ENCODE measurements around the gene ENTHD1.
"Not testable (repeated sequence)": the region's sequence is repeated elsewhere in the genome, so short reads cannot be mapped to it uniquely, and the experiment has no call there.

ENTHD1 gene

DNA sequence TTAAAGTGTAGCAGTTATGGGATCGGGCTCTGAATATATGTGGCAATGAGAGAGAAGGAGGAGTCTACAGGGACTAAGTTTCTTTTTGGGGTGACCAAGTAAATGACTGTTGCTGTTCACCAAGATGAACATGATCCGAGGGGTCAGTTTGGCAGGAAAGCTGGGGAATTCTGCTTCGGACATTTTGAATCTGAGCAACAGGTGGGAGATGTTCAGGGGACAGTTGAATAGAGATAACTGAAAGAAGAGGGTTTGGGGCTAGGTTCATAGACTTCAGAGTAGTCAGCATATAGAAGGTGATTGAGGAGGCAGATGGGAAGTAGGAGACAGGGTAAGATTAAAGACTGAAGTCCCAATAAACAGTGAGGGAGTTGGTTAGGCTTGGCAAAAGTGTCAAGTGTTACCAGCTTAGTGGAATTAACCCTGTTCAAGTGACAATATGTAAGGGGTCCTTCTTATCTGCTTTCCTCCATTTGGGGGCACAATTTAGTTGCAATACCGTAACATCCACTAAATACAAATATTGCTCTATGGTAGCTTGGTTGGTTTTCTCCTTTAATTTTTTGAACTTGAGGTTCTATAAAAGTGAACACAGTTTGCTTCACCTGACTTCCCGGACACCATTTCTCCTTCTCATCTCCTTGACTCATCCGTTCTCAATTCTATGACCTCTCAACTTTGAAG is 2.9 kb upstream of the ENTHD1 start:
- ATAC-seq (ENCODE audit: insufficient read depth, low read depth) (no peak), DNase-seq (no peak)
- H4K20me1 ChIP-seq (ENCODE audit: insufficient read depth, low read length), result no peaks in the 10 kb centered on the region
- no peak overlapping the region for H3K9ac ChIP-seq (ENCODE audit: low read depth, low read length)
- no peaks in the 10 kb centered on the region for H3K36me3 ChIP-seq (ENCODE audit: insufficient read depth, low read length)
- peaks cover 32% of the 10 kb centered on the region for H3K4me1 ChIP-seq (ENCODE audit: insufficient read depth, low read length)
- H3K4me3 ChIP-seq (ENCODE audit: low read depth in 1 of 2, low read length in 2 of 2), result no peak overlapping the region
- H3K27ac ChIP-seq (ENCODE audit: low read length), result no peak overlapping the region
- peaks cover 5% of the 10 kb centered on the region for H3K79me2 ChIP-seq (ENCODE audit: insufficient read depth, low read length)
- no peaks in the 10 kb centered on the region for H3K9me3 ChIP-seq (ENCODE audit: insufficient read depth, low read length, severe bottlenecking)
- no peaks in the 10 kb centered on the region for H3K27me3 ChIP-seq (ENCODE audit: insufficient read depth, low read length, poor library complexity)
- no peak overlapping the region for H3K4me2 ChIP-seq (ENCODE audit: insufficient read depth, low read length)
- H2AFZ ChIP-seq (ENCODE audit: low read depth, low read length), result no peak overlapping the region; the same call in 1 of the 2 replicates
- TF ChIP-seq EZH2 (IDR thresholded peaks at IDR 0.05; ENCODE audit: borderline replicate concordance, low read depth, low read length, severe bottlenecking), result no peak
- TF ChIP-seq, protein P1, sequence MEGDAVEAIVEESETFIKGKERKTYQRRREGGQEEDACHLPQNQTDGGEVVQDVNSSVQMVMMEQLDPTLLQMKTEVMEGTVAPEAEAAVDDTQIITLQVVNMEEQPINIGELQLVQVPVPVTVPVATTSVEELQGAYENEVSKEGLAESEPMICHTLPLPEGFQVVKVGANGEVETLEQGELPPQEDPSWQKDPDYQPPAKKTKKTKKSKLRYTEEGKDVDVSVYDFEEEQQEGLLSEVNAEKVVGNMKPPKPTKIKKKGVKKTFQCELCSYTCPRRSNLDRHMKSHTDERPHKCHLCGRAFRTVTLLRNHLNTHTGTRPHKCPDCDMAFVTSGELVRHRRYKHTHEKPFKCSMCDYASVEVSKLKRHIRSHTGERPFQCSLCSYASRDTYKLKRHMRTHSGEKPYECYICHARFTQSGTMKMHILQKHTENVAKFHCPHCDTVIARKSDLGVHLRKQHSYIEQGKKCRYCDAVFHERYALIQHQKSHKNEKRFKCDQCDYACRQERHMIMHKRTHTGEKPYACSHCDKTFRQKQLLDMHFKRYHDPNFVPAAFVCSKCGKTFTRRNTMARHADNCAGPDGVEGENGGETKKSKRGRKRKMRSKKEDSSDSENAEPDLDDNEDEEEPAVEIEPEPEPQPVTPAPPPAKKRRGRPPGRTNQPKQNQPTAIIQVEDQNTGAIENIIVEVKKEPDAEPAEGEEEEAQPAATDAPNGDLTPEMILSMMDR (IDR thresholded peaks at IDR 0.05; ENCODE audit: borderline replicate concordance, extremely low read depth, low read length, poor library complexity, severe bottlenecking), result peak; percentile 51

DNA sequence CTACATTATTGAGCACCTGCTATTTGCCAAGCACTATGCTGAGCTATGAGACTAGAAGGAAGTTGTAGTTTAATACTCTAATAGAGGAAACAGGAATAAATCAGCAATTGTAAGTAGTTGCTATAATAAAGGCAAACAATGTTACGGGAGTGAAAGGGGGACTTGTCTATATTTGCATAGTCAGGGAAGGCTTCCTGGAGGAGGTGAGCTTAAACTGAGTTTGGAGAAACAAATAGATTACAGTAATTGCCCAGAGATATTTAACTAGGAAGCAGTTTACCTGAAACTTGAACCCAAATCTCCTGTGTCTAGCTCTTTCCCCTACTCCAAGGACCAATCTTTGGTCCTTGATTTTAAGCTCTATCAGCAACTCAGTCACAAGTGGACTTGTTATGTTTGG is 2.1 kb upstream of the ENTHD1 start:
- TF ChIP-seq, protein P1 (IDR thresholded peaks at IDR 0.05; ENCODE audit: borderline replicate concordance, extremely low read depth, low read length, poor library complexity, severe bottlenecking), result no peak
- TF ChIP-seq EZH2 (IDR thresholded peaks at IDR 0.05; ENCODE audit: borderline replicate concordance, low read depth, low read length, severe bottlenecking), result no peak

DNA sequence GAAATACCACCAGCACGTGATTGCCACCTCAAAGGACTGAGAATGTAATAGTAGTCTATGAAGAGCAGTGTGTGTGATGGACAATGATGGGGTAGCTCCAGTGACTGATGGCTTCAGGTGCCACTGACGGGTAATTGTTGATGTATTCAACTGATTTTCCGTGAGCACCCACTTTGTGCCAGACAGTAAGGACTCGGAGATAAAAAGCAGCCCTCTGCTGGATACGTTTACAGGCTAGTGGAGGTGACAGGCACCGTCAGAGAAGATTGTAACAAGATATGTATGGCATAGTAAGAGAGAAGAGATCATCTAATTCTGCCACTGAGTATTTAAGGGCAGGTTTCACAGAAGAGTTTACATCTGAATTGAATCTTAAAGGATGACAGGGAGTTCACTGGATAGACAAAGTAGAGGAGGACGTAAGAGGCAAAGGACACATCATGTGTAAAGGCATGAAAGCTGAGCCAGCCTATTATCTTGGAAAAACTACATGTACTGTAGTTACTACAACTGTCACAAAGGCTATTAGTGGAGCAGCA is 1.1 kb upstream of the ENTHD1 start:
- DNase-seq (no peak), ATAC-seq (ENCODE audit: insufficient read depth, low read depth) (no peak)
- Histone ChIP-seq H3K36me3 (ENCODE audit: insufficient read depth, low read length) (no peaks in the 10 kb centered on the region), H3K27ac (ENCODE audit: low read length) (no peak overlapping the region), H3K9ac (ENCODE audit: low read depth, low read length) (no peak overlapping the region), H2AFZ (ENCODE audit: low read depth, low read length) (no peak overlapping the region), H3K4me1 (ENCODE audit: insufficient read depth, low read length) (peaks cover 21% of the 10 kb centered on the region), H3K4me3 (ENCODE audit: low read depth in 1 of 2, low read length in 2 of 2) (no peak overlapping the region), H3K9me3 (ENCODE audit: insufficient read depth, low read length, severe bottlenecking) (no peaks in the 10 kb centered on the region), H3K79me2 (ENCODE audit: insufficient read depth, low read length) (no peaks in the 10 kb centered on the region), H3K4me2 (ENCODE audit: insufficient read depth, low read length) (no peak overlapping the region), H3K27me3 (ENCODE audit: insufficient read depth, low read length, poor library complexity) (no peaks in the 10 kb centered on the region), H4K20me1 (ENCODE audit: insufficient read depth, low read length) (no peaks in the 10 kb centered on the region)
- TF ChIP-seq, protein P1 (IDR thresholded peaks at IDR 0.05; ENCODE audit: borderline replicate concordance, extremely low read depth, low read length, poor library complexity, severe bottlenecking), result peak; percentile 8
- no peak for TF ChIP-seq EZH2 (IDR thresholded peaks at IDR 0.05; ENCODE audit: borderline replicate concordance, low read depth, low read length, severe bottlenecking)

More for the DNA sequence above, 2.1 kb upstream of the ENTHD1 start:
- no peak overlapping the region for H3K9ac ChIP-seq (ENCODE audit: low read depth, low read length)
- ATAC-seq (ENCODE audit: insufficient read depth, low read depth) (no peak), DNase-seq (no peak)
- H4K20me1 ChIP-seq (ENCODE audit: insufficient read depth, low read length), result no peaks in the 10 kb centered on the region
- H3K4me3 ChIP-seq (ENCODE audit: low read depth in 1 of 2, low read length in 2 of 2), result no peak overlapping the region
- no peak overlapping the region for H3K4me2 ChIP-seq (ENCODE audit: insufficient read depth, low read length)
- no peaks in the 10 kb centered on the region for H3K79me2 ChIP-seq (ENCODE audit: insufficient read depth, low read length)
- H2AFZ ChIP-seq (ENCODE audit: low read depth, low read length), result no peak overlapping the region
- no peak overlapping the region for H3K27ac ChIP-seq (ENCODE audit: low read length)
- peaks cover 32% of the 10 kb centered on the region for H3K4me1 ChIP-seq (ENCODE audit: insufficient read depth, low read length)
- H3K36me3 ChIP-seq (ENCODE audit: insufficient read depth, low read length), result no peaks in the 10 kb centered on the region
- no peaks in the 10 kb centered on the region for H3K9me3 ChIP-seq (ENCODE audit: insufficient read depth, low read length, severe bottlenecking)
- H3K27me3 ChIP-seq (ENCODE audit: insufficient read depth, low read length, poor library complexity), result no peaks in the 10 kb centered on the region

DNA sequence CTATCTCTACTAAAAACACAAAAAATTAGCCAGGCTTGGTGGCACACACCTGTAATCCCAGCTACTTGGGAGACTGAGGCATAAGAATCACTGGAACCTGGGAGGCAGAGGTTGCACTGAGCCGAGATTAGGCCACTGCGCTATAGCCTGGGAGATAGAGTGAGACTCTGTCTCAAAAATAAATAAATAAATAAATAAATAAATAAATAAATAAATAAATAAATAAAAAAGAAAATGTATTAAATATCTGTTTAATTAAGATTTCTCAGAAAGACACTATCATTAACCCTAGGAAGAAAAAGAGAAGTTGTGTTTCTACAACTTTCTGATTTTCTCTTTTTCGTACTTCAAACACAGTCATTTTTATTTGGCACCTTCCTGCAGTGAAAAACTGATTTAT is 3.6 kb downstream of the ENTHD1 start:
- not testable (repeated sequence) for ATAC-seq (ENCODE audit: insufficient read depth, low read depth)

More for the DNA sequence above, 3.6 kb downstream of the ENTHD1 start:
- H3K4me3 ChIP-seq (ENCODE audit: low read depth in 1 of 2, low read length in 2 of 2); H2AFZ ChIP-seq (ENCODE audit: low read depth, low read length); H3K4me2 ChIP-seq (ENCODE audit: insufficient read depth, low read length); H3K36me3 ChIP-seq (ENCODE audit: insufficient read depth, low read length); H3K9me3 ChIP-seq (ENCODE audit: insufficient read depth, low read length, severe bottlenecking); DNase-seq; H3K27ac ChIP-seq (ENCODE audit: low read length); H3K79me2 ChIP-seq (ENCODE audit: insufficient read depth, low read length); H3K27me3 ChIP-seq (ENCODE audit: insufficient read depth, low read length, poor library complexity); H4K20me1 ChIP-seq (ENCODE audit: insufficient read depth, low read length); H3K4me1 ChIP-seq (ENCODE audit: insufficient read depth, low read length); H3K9ac ChIP-seq (ENCODE audit: low read depth, low read length): not testable (repeated sequence)
